ENCODE results near the gene LILRB2. TPM values are rescaled to one million over a fixed set of nuclear protein-coding genes. Genes with fewer than 3 reads are reported as not detected.
A peak's percentile ranks its signal among the peaks of the same experiment; 100 is the strongest.

The LILRB2 gene
- total RNA-seq, 1 experiment from 2014 or later: not detected

GRCh38 chr19:54325194-54325621 lies 44.3 kb upstream of the LILRB2 start:
- Histone ChIP-seq H3K9ac (ENCODE audit: extremely low read depth, insufficient read length, low read length) (no peak overlapping the region), H3K79me1 (ENCODE audit: insufficient read depth, low read depth, low read length, poor library complexity, severe bottlenecking) (no peaks in the 10 kb centered on the region), H2BK120ac (ENCODE audit: low read depth, low read length, poor library complexity, severe bottlenecking) (no peak overlapping the region), H3K14ac (ENCODE audit: insufficient read depth, low read length) (no peak overlapping the region), H3K4me2 (ENCODE audit: insufficient read depth, insufficient read length, low read length) (no peak overlapping the region), H3K27ac (ENCODE audit: insufficient read length, low read depth, low read length) (no peak overlapping the region), H3K27me3 (ENCODE audit: insufficient read depth, low read length) (no peaks in the 10 kb centered on the region; the same call in 1 of the 2 replicates), H3K23ac (ENCODE audit: insufficient read length, low read depth, low read length) (no peak overlapping the region), H3K23me2 (ENCODE audit: insufficient read length, low read depth, low read length, poor library complexity, severe bottlenecking) (no peaks in the 10 kb centered on the region), H2BK20ac (ENCODE audit: low read depth, low read length, poor library complexity, severe bottlenecking) (no peak overlapping the region), H2BK15ac (ENCODE audit: low read depth, low read length) (no peak overlapping the region), H3T11ph (ENCODE audit: low read length) (no peak overlapping the region), H2BK5ac (ENCODE audit: insufficient read length, low read length) (no peak overlapping the region), H4K8ac (replicated peaks; ENCODE audit: insufficient read length, low read depth, low read length) (no peak overlapping the region), H4K5ac (ENCODE audit: insufficient read length, low read depth, low read length) (no peak overlapping the region), H3K9me3 (ENCODE audit: control insufficient read depth, low read depth, low read length) (peaks cover 3% of the 10 kb centered on the region), H4K20me1 (ENCODE audit: control insufficient read depth, insufficient read depth, insufficient read length) (no peaks in the 10 kb centered on the region), H3K79me2 (ENCODE audit: insufficient read depth, low read length) (no peaks in the 10 kb centered on the region), H2AFZ (ENCODE audit: low read length) (no peak overlapping the region), H4K91ac (ENCODE audit: insufficient read length, low read depth, low read length) (no peak overlapping the region), H2BK12ac (ENCODE audit: insufficient read length, low read depth, low read length) (no peak overlapping the region), H3K4ac (ENCODE audit: low read depth, low read length) (no peak overlapping the region), H3K18ac (ENCODE audit: insufficient read length, low read depth, low read length) (no peak overlapping the region), H3K4me1 (ENCODE audit: insufficient read depth, low read length) (peaks cover 6% of the 10 kb centered on the region), H3K56ac (ENCODE audit: insufficient read length, low read depth, low read length) (no peak overlapping the region), H2AK5ac (ENCODE audit: insufficient read length, low read length) (no peak overlapping the region)
- H3K27ac Mint-ChIP-seq: no peak overlapping the region
- peak; percentile 87 for TF ChIP-seq CTCF (conservative IDR thresholded peaks at IDR 0.05)
- H3K27me3 Mint-ChIP-seq (ENCODE audit: low read depth): peaks cover 42% of the 10 kb centered on the region
- no peak overlapping the region; a peak in 1 of 5 replicates for H3K4me3 Mint-ChIP-seq
- H3K9me3 Mint-ChIP-seq: peaks cover 23 to 58% of the 10 kb centered on the region in 2 experiments
- peaks cover 16 to 25% of the 10 kb centered on the region in 2 experiments for H3K4me1 Mint-ChIP-seq
- no peak for DNase-seq
- peaks cover 8 to 22% (median 15%) of the 10 kb centered on the region in 3 experiments for H3K36me3 Mint-ChIP-seq (ENCODE audit: insufficient read depth in 1 of 3, low read depth in 3 of 3)
- no CpG with 5 or more reads among the region's 4 CpGs for WGBS (ENCODE audit: extremely low coverage, insufficient read length, low lambda C conversion rate)
